SU-DHL-6 (cell line): ENCODE measurements around the gene SEH1L.

Source experiments
- EZH2phosphoT487 ChIP-seq: fragments of 200-600 bp; sonication (generic), shearing (Covaris generic); conservative IDR thresholded peaks from 2 replicates; pipeline ENCODE4 v1.6.1; 2018; ENCODE audit warnings: mild to moderate bottlenecking, antibody characterized with exemption, low read length, moderate library complexity, mixed read lengths
- TF ChIP-seq, protein P1 (sequence below): fragments of 200-600 bp; sonication (generic); IDR thresholded peaks from one replicate; pipeline ENCODE4 v1.5.1; 2017; ENCODE audit warnings: antibody characterized with exemption, mild to moderate bottlenecking, low read length, moderate library complexity; ENCODE audit not compliant: insufficient read depth, poor library complexity, severe bottlenecking

DNA sequence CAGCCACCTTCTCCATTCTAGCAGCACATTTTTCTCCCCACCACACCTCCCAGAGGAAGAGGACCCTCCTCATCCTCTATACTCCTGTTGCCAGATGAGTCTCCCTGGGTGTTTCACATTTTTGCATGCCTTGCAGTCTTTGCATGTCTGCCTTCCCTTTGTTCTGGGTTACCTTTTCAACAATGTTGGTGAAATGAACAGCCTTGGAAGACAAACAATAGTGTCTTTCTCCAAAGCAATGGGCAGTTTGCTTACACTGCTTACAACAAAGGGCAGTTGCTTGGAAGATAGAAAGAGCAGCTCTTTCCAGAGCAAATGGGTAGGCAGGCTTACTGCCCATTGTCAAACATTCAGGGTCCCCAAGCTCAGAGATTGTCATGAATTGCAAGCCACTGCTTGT lies 14.5 kb upstream of the SEH1L start:
- TF ChIP-seq, protein P1, sequence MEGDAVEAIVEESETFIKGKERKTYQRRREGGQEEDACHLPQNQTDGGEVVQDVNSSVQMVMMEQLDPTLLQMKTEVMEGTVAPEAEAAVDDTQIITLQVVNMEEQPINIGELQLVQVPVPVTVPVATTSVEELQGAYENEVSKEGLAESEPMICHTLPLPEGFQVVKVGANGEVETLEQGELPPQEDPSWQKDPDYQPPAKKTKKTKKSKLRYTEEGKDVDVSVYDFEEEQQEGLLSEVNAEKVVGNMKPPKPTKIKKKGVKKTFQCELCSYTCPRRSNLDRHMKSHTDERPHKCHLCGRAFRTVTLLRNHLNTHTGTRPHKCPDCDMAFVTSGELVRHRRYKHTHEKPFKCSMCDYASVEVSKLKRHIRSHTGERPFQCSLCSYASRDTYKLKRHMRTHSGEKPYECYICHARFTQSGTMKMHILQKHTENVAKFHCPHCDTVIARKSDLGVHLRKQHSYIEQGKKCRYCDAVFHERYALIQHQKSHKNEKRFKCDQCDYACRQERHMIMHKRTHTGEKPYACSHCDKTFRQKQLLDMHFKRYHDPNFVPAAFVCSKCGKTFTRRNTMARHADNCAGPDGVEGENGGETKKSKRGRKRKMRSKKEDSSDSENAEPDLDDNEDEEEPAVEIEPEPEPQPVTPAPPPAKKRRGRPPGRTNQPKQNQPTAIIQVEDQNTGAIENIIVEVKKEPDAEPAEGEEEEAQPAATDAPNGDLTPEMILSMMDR: no peak
- no peak for TF ChIP-seq EZH2phosphoT487
